K562 (cell line): Measurements from ENCODE around the gene OR2AG1. TPM values are rescaled to one million over a fixed set of nuclear protein-coding genes. Genes with fewer than 3 reads are reported as not detected.
A peak's percentile ranks its signal among the peaks of the same experiment; 100 is the strongest.

Experiments used
- CBFA2T3 ChIP-seq: fragments of 450-650 bp; IDR thresholded peaks from 2 replicates; pipeline ENCODE4 v1.6.1; 2017
- EHMT2 ChIP-seq: fragments of 450-650 bp; IDR thresholded peaks from 2 replicates; pipeline ENCODE4 v1.6.1; 2018; ENCODE audit warnings: antibody characterized with exemption
- FOXK2 ChIP-seq, 2 experiments: fragments of 450-650 bp; IDR thresholded peaks in 1 of 2; conservative IDR thresholded peaks in 1 of 2; 2 replicates each; pipeline ENCODE4 v1.6.1; 2016; ENCODE audit warnings: low read depth in 2 of 2, mild to moderate bottlenecking in 1 of 2
- HOXB6 ChIP-seq: fragments of 250-450 bp; sonication (Bioruptor Pico); IDR thresholded peaks from 2 replicates; pipeline ENCODE4 v1.5.1; 2022; ENCODE audit warnings: mild to moderate bottlenecking, borderline replicate concordance
- L3MBTL2 ChIP-seq: fragments of 450-650 bp; IDR thresholded peaks from 2 replicates; pipeline ENCODE4 v1.6.1; 2016; ENCODE audit warnings: mild to moderate bottlenecking, moderate library complexity
- MEIS2 ChIP-seq: fragments of 450-650 bp; IDR thresholded peaks from 2 replicates; pipeline ENCODE4 v1.6.1; 2014; ENCODE audit warnings: mild to moderate bottlenecking; ENCODE audit not compliant: partially characterized antibody
- SNIP1 ChIP-seq: fragments of 450-650 bp; IDR thresholded peaks from 2 replicates; pipeline ENCODE4 v1.7.1; 2017; ENCODE audit warnings: low read depth, mild to moderate bottlenecking
- TCF7L2 ChIP-seq: fragments of 150-350 bp; IDR thresholded peaks from 2 replicates; pipeline ENCODE4 v1.6.1; 2016; ENCODE audit warnings: low read depth, mild to moderate bottlenecking, low read length, moderate library complexity
- ZBTB1 ChIP-seq: sonication (generic); formaldehyde crosslinking; IDR thresholded peaks from 2 replicates; pipeline ENCODE4 v1.8.1; 2023; ENCODE audit warnings: missing genetic modification reagents, low read depth, mild to moderate bottlenecking, borderline replicate concordance
- ZBTB34 ChIP-seq: fragments of 250-450 bp; sonication (Bioruptor Pico); IDR thresholded peaks from 2 replicates; pipeline ENCODE4 v1.8.0; 2021; ENCODE audit warnings: mild to moderate bottlenecking, moderate library complexity
- ZSCAN29 ChIP-seq: fragments of 450-650 bp; IDR thresholded peaks from 2 replicates; pipeline ENCODE4 v1.6.1; 2017
- polyA plus RNA-seq, 8 experiments: library from polyadenylated mRNA; depleted of rRNA in 4 of 8; stranded (reverse) in 5 of 8; unstranded in 3 of 8; fragments of >200 nt; fragmentation: Nextera tagmentation in 2 of 8; fragmentation: Illumina TruSeq in 1 of 8; extraction: Ambion mirVana in 2 of 8; extraction: Trizol in 1 of 8; gene quantifications; 2 replicates each; pipeline versions ENCODE4 v1.2.1 to v1.2.3, GENCODE V29; 2011 to 2014; ENCODE audit warnings: inconsistent platforms in 1 of 8, missing spikeins in 1 of 8
- total RNA-seq, 7 experiments: library from RNA; depleted of rRNA in 6 of 7; stranded (reverse); fragments of >200 nt in 6 of 7; fragmentation: Illumina TruSeq in 2 of 7; extraction: Trizol in 2 of 7; gene quantifications; 2 replicates each; pipeline versions ENCODE4 v1.2.1 to v1.2.3, GENCODE V29; 2011 to 2021; ENCODE audit warnings: low replicate concordance in 1 of 7
- TF ChIP-seq, protein P1 (sequence below): fragments of 450-650 bp; IDR thresholded peaks from 2 replicates; pipeline ENCODE4 v1.6.1; 2016; ENCODE audit warnings: borderline replicate concordance
- TF ChIP-seq, protein P2 (sequence below): fragments of 200-600 bp; sonication (generic); IDR thresholded peaks from one replicate; pipeline ENCODE4 v1.6.1; 2012; ENCODE audit warnings: mild to moderate bottlenecking, low read depth, low read length, inconsistent platforms
- TF ChIP-seq, protein P3 (sequence below): fragments of 250-450 bp; sonication (Bioruptor Pico); IDR thresholded peaks from 2 replicates; pipeline ENCODE4 v1.6.1; 2021; ENCODE audit warnings: mild to moderate bottlenecking

OR2AG1 gene
- total and polyA plus RNA-seq, 9 of the 15 experiments (the other 6 are each of a cell fraction or from before 2014, with no cell fraction given), result 0.05 to 0.11 (median 0.07) TPM; not detected in 5

DNA sequence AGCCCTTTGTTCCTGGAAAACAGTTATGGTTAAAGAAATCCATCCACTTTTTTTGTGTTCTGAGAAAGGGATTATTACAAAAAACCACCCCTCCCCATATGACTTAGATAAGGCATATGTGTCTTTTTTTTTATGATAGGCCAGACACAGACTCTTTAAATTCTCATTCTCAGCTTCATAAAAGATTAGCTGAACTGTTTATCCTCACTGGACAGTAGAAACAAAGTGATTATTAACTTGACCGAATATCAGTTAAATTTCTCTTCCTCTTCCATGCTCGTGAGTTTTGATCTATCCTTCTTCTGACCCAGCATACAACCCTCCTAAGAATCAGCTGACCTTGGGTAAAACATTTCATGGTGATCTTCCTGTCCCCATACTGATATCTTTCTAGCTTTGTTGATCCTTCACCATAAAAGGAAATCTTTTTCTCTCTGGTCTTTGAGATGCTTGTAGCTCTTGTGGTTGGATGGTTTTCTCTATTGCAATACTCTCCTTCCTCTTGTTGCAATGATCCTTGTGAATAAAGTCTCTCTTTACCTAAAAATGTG is 37.3 kb upstream of the OR2AG1 start (continued):
- TF ChIP-seq, protein P1, sequence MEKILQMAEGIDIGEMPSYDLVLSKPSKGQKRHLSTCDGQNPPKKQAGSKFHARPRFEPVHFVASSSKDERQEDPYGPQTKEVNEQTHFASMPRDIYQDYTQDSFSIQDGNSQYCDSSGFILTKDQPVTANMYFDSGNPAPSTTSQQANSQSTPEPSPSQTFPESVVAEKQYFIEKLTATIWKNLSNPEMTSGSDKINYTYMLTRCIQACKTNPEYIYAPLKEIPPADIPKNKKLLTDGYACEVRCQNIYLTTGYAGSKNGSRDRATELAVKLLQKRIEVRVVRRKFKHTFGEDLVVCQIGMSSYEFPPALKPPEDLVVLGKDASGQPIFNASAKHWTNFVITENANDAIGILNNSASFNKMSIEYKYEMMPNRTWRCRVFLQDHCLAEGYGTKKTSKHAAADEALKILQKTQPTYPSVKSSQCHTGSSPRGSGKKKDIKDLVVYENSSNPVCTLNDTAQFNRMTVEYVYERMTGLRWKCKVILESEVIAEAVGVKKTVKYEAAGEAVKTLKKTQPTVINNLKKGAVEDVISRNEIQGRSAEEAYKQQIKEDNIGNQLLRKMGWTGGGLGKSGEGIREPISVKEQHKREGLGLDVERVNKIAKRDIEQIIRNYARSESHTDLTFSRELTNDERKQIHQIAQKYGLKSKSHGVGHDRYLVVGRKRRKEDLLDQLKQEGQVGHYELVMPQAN, result no peak
- TF ChIP-seq SNIP1, result no peak
- no peak for TF ChIP-seq TCF7L2
- TF ChIP-seq MEIS2, result peak; percentile 2
- no peak for TF ChIP-seq ZBTB34 (CRISPR knock-in tag)
- peak; percentile 13 to 16; a peak in 1 of 4 replicates for TF ChIP-seq FOXK2 (conservative IDR thresholded peaks at IDR 0.05 in 1 of 2, IDR thresholded peaks at IDR 0.05 in 1 of 2; ENCODE audit: low read depth in 2 of 2)
- TF ChIP-seq, protein P2, sequence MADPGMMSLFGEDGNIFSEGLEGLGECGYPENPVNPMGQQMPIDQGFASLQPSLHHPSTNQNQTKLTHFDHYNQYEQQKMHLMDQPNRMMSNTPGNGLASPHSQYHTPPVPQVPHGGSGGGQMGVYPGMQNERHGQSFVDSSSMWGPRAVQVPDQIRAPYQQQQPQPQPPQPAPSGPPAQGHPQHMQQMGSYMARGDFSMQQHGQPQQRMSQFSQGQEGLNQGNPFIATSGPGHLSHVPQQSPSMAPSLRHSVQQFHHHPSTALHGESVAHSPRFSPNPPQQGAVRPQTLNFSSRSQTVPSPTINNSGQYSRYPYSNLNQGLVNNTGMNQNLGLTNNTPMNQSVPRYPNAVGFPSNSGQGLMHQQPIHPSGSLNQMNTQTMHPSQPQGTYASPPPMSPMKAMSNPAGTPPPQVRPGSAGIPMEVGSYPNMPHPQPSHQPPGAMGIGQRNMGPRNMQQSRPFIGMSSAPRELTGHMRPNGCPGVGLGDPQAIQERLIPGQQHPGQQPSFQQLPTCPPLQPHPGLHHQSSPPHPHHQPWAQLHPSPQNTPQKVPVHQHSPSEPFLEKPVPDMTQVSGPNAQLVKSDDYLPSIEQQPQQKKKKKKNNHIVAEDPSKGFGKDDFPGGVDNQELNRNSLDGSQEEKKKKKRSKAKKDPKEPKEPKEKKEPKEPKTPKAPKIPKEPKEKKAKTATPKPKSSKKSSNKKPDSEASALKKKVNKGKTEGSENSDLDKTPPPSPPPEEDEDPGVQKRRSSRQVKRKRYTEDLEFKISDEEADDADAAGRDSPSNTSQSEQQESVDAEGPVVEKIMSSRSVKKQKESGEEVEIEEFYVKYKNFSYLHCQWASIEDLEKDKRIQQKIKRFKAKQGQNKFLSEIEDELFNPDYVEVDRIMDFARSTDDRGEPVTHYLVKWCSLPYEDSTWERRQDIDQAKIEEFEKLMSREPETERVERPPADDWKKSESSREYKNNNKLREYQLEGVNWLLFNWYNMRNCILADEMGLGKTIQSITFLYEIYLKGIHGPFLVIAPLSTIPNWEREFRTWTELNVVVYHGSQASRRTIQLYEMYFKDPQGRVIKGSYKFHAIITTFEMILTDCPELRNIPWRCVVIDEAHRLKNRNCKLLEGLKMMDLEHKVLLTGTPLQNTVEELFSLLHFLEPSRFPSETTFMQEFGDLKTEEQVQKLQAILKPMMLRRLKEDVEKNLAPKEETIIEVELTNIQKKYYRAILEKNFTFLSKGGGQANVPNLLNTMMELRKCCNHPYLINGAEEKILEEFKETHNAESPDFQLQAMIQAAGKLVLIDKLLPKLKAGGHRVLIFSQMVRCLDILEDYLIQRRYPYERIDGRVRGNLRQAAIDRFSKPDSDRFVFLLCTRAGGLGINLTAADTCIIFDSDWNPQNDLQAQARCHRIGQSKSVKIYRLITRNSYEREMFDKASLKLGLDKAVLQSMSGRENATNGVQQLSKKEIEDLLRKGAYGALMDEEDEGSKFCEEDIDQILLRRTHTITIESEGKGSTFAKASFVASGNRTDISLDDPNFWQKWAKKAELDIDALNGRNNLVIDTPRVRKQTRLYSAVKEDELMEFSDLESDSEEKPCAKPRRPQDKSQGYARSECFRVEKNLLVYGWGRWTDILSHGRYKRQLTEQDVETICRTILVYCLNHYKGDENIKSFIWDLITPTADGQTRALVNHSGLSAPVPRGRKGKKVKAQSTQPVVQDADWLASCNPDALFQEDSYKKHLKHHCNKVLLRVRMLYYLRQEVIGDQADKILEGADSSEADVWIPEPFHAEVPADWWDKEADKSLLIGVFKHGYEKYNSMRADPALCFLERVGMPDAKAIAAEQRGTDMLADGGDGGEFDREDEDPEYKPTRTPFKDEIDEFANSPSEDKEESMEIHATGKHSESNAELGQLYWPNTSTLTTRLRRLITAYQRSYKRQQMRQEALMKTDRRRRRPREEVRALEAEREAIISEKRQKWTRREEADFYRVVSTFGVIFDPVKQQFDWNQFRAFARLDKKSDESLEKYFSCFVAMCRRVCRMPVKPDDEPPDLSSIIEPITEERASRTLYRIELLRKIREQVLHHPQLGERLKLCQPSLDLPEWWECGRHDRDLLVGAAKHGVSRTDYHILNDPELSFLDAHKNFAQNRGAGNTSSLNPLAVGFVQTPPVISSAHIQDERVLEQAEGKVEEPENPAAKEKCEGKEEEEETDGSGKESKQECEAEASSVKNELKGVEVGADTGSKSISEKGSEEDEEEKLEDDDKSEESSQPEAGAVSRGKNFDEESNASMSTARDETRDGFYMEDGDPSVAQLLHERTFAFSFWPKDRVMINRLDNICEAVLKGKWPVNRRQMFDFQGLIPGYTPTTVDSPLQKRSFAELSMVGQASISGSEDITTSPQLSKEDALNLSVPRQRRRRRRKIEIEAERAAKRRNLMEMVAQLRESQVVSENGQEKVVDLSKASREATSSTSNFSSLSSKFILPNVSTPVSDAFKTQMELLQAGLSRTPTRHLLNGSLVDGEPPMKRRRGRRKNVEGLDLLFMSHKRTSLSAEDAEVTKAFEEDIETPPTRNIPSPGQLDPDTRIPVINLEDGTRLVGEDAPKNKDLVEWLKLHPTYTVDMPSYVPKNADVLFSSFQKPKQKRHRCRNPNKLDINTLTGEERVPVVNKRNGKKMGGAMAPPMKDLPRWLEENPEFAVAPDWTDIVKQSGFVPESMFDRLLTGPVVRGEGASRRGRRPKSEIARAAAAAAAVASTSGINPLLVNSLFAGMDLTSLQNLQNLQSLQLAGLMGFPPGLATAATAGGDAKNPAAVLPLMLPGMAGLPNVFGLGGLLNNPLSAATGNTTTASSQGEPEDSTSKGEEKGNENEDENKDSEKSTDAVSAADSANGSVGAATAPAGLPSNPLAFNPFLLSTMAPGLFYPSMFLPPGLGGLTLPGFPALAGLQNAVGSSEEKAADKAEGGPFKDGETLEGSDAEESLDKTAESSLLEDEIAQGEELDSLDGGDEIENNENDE, result no peak
- TF ChIP-seq ZBTB1 (CRISPR knock-in tag), result no peak
- 0 out of 2 replicates have a peak, but pooled peaks have one; percentile 44 for TF ChIP-seq L3MBTL2
- TF ChIP-seq CBFA2T3, result peak; percentile 63
- TF ChIP-seq, protein P3, sequence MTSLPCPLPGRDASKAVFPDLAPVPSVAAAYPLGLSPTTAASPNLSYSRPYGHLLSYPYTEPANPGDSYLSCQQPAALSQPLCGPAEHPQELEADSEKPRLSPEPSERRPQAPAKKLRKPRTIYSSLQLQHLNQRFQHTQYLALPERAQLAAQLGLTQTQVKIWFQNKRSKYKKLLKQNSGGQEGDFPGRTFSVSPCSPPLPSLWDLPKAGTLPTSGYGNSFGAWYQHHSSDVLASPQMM (CRISPR knock-in tag), result no peak
- TF ChIP-seq HOXB6 (CRISPR knock-in tag), result no peak
- peak; percentile 52; the same call in 1 of the 2 replicates for TF ChIP-seq EHMT2
- no peak for TF ChIP-seq ZSCAN29
